Activated CD8-positive, alpha-beta memory T cell treated with anti-CD3 and anti-CD28 coated beads, Interleukin-2, amount 50 U/mL, for 4 hours (primary cell): ENCODE data around the gene ZNF862.

ENCODE experiments used
- DNase-seq: peaks from one replicate; pipeline ENCODE4 v3.0.0-alpha.2; 2020

ZNF862 gene

DNA sequence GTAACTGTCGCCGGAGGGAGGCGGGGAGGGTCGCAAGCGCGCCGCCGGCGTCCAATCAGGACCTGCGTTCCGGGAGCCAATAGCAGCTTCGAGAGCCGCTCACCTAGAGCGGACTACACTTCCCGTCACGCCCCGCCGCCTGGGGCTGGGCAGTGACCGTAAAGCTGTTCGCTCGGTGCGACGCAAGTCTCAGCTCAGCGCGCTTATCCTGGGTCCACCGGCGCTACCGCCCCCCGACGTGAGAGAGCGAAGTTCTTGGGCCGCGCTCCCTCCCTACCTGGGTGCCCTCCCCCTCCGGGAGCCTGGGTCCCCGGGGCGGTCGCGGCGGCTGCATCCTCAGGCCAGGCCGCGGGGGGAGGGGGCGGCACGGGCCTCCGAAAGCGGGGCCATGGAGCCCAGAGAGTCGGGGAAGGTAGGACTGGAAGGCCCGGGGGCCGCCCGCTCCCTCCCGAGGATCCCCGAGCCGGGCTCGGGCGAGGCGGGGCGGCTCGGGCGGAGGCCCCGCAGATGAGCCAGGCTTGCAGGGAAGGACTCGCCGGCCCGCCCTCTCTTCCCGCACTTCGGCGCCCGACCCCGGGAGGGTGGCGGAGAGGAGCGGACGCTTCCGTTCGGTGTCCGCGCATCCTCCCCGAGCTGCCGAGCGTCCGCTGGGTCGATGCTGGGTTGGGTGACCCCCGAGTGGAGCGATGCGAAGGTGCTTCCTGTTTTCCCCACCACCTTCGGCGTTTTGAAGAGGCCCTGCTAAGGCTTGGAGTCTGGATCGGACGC, at the start of gene ZNF862:
Gene ZNF862 (plus strand): TSS at position 152 of the 768 bp plus-strand sequence. CDS start 237 bp downstream, at position 389.
- peak; percentile 96 for DNase-seq

GRCh38 chr7:149789101-149789500, 49.1 kb upstream of the ZNF862 start:
- DNase-seq: no peak

DNA sequence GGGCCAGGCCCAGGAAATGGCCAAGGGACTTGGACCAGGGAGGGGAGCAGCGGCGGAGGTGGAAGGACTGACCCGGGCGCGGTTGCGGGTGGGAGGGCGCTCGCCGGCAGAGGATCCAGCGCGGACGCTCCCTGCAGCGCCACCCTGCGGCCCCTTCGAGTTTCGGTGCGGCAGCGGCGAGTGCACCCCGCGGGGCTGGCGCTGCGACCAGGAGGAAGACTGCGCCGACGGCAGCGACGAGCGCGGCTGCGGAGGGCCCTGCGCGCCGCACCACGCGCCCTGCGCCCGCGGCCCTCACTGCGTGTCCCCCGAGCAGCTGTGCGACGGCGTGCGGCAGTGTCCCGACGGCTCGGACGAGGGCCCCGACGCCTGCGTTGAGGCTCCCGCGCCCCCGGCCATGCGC, 48.0 kb upstream of the ZNF862 start:
- no peak for DNase-seq

GRCh38 chr7:149790754-149791360, 47.3 kb upstream of the ZNF862 start:
- DNase-seq: no peak

DNA sequence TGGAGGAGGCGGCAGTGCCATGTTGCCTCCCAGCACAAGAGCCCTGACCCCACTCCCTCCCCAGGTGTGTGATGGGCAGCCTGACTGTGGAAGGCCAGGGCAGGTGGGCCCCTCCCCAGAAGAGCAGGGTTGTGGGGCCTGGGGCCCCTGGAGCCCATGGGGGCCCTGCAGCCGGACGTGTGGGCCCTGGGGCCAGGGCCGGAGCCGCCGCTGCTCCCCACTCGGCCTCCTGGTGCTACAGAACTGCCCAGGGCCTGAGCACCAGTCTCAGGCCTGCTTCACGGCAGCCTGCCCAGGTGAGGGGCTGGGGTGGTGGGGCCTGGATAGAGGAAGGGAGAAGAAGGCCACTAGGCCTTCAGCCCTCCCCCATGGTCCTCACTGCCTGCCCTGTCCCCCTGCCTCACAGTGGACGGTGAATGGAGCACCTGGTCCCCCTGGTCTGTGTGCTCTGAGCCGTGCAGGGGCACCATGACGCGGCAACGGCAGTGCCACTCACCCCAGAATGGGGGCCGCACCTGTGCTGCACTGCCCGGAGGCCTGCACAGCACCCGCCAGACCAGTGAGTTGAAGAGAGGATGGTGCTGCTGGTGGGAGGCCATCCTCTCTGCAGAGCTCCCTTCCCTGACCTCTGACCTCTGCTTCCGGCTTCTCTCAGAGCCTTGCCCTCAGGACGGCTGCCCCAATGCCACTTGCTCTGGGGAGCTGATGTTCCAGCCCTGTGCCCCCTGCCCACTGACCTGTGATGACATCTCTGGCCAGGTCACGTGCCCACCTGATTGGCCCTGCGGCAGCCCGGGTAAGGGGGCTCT, 46.6 kb upstream of the ZNF862 start:
- DNase-seq: no peak

DNA sequence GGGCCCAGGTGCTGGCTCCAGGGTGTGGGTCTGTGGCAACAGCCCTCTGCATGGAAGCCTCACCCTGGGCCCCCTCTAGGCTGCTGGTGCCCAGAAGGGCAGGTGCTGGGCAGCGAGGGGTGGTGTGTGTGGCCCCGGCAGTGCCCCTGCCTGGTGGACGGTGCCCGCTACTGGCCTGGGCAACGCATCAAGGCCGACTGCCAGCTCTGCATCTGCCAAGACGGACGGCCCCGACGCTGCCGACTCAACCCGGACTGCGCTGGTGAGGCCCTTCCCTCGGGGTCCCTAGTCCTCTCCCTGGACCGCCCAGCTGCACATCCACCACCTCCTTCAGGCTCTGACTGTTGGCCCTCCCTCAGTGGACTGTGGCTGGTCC, 46.0 kb upstream of the ZNF862 start:
- no peak for DNase-seq

GRCh38 chr7:149793261-149793660, 44.9 kb upstream of the ZNF862 start:
- no peak for DNase-seq

GRCh38 chr7:149794661-149795060, 43.5 kb upstream of the ZNF862 start:
- DNase-seq: no peak

DNA sequence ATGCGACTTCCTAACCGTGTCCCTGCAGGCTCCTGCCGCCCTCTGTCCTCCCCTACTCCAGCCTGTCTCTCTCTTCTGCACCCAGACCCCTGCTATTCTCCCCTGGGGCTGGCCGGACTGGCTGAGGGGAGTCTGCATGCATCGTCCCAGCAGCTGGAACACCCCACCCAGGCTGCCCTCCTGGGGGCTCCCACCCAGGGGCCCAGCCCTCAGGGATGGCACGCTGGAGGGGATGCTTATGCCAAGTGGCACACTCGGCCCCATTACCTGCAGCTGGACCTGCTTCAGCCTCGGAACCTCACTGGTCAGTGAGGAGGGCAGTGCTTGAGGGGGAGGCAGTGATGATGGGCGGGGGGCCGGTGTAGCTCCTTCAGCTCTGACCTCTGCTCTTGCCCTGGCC, 43.0 kb upstream of the ZNF862 start:
- no peak for DNase-seq

DNA sequence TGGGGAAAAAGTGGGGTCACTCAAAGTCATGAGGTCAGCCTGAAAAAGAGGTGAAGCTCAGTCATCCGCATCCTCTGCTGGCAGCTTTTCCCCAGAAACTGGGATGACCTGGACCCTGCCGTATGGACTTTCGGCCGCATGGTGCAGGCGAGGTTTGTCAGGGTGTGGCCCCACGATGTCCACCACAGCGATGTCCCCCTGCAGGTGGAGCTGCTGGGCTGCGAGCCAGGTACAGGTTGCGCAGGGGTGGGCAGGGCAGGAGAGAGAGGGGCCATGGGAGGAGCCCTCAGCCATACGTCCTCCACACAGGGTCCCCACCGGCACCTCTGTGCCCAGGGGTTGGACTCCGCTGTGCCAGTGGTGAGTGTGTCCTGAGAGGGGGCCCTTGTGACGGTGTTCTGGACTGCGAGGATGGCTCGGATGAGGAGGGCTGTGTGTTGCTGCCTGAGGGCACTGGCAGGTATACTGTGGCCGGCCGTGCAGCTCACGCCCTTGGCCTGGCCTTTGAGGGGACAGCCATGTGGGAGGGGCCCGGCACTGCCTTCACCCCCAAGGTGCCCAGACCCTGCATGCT, 41.8 kb upstream of the ZNF862 start:
- no peak for DNase-seq

GRCh38 chr7:149797771-149798170, 40.4 kb upstream of the ZNF862 start:
- DNase-seq: no peak

GRCh38 chr7:149799397-149800168, 38.6 kb upstream of the ZNF862 start:
- DNase-seq: peak; percentile 66

DNA sequence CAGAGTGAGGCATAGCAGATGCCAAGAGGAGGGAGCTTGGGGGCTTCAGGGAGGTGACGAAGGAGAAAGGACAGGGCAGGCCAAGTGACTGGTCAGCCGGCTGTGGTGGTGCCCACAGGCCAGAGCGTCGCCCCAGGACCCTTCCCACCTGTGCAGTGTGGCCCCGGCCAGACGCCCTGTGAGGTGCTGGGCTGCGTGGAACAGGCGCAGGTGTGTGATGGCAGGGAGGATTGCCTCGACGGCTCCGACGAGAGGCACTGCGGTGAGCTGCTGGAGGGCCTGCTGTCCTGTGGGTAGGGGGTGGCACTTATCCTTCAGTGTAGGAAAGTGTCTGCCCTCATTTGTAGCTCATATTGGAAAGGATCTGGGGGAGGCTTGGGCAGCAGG, 38.0 kb upstream of the ZNF862 start:
- no peak for DNase-seq

DNA sequence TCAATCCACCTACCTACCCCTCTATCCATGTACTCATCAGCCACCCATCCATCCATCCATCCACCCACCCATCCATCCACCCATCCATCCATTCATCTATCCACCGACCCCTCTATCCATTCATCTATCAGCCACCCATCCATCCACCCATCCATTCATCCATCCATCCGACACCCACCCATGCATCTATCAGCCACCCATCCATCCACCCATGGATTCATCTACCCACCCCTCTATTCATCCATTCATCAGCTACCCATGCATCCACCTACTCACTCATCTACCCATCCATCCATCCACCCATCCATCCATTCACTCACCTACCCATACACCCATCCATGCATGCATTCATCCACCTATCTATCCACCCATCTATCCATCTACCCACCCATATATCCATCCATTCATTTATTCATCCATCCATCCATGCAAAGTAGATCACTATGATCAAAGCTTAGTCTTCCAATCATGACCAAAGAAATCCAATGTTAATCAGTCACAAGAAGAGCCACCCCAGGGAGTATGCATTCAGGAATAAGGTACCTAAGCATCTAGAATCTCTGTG, 37.1 kb upstream of the ZNF862 start:
- DNase-seq: no peak

DNA sequence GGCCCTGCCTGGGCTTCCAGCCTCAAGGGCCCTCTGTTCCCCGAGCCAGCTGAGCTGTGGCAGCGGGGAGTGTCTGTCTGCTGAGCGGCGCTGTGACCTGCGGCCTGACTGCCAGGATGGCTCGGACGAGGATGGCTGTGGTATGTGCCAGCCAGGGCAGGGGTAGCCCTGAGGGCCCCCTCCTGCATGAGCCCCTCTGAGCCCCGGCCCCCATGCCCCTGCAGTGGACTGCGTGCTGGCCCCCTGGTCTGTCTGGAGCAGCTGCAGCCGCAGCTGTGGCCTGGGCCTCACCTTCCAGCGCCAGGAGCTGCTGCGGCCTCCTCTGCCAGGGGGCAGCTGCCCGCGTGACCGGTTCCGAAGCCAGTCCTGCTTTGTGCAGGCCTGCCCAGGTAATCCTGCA, 36.4 kb upstream of the ZNF862 start:
- no peak for DNase-seq

GRCh38 chr7:149802966-149803365, 35.2 kb upstream of the ZNF862 start:
- DNase-seq: no peak

GRCh38 chr7:149803551-149804074, 34.6 kb upstream of the ZNF862 start:
- DNase-seq: no peak

DNA sequence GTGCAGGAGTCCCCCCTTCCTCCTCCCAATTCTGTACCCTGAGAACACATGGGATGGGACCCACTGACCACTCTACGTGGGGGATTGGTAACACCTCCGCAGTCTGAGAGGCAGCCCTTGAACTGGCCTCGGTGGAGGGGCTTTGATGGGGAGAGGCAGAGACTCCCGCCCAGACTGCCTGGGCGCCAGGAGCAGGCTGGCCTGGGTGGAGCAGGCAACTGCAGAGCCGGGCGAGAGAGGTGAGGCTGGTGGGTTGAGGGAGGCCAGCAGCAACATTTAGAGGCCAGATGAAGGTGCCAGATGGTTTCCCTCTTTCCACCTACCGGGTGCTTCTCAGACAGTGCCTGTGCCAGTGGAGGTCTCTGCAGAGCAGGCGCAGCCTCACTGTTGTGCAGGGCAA, 34.1 kb upstream of the ZNF862 start:
- no peak for DNase-seq

DNA sequence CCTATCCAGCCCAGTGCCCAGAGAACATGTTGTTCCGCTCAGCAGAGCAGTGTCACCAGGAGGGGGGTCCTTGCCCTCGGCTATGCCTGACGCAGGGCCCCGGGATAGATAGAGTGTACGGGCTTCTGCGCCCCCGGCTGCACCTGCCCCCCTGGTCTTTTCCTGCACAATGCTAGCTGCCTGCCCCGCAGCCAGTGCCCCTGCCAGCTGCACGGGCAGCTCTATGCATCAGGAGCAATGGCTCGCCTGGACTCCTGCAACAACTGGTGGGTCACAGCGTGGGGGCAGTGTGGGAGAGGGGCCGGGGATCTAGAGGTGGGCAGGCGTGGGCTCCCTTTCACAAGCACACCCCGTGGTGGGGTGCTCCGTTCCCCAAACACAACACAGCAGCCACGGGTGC, 31.4 kb upstream of the ZNF862 start:
- DNase-seq: no peak

- DNase-seq: no peak
These were observed 29.9 kb upstream of the ZNF862 start for GRCh38 chr7:149808311-149808710.

- DNase-seq: no peak
These were observed 29.0 kb upstream of the ZNF862 start for GRCh38 chr7:149809215-149809614.

DNA sequence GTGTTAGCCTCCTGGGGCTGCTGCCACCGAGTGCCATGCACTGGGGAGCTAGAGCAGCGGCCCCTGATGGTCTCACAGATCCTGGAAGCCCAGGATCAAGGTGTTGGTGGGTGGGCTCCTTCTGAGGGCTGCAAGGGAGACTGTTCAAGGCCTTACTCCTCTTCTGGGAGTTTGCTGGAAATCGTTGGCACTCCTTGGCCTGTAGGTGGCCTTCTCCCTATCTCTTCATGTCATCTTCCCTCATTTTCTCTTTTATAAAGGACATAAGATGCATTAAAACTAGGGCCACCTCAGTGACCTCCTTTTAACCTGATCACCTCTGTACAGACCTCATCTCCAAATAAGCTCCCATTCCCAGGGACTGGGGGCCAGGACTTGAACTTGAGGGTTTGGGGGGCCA, 27.0 kb upstream of the ZNF862 start:
- DNase-seq: no peak
